Measurements from ENCODE around the gene CPXM1. TPM values are rescaled to one million over a fixed set of nuclear protein-coding genes. Genes with fewer than 3 reads are reported as not detected.

The CPXM1 gene
- total RNA-seq, 1 experiment from 2014 or later, result not detected

DNA sequence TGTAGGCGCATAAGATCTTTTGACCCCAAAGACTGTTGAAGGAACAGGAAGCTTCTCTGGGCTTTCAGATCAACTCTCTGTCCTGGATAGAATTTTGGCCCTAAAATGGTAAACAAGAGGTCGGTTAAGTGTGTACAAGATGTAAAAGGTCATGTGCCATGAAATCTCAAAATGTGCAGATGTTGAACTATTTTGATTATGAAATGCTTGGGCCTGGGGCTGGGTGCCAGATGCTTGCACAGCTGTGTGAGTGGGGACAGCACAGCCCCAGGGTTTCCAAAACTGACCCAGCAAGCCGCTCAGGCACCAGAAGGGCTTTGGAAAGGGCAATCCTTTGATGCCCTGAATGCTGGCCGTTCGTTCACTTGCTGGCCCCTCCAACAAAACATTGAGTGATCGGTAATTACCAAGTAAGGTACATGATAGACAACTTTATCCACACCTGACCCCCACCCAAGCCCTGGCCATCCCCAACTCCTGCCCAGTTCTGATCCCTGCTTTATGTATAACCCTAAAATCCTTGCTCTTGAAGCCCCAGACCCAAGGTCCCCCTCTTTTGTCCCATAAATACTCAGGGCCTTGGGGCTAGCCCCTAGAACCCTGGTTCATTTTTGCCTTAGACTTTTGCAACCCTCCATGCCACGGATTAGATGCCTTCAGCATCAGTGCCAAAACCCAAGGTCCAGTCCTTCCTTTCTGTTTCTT, 17.6 kb upstream of the CPXM1 start:
- TF ChIP-seq, protein P1, sequence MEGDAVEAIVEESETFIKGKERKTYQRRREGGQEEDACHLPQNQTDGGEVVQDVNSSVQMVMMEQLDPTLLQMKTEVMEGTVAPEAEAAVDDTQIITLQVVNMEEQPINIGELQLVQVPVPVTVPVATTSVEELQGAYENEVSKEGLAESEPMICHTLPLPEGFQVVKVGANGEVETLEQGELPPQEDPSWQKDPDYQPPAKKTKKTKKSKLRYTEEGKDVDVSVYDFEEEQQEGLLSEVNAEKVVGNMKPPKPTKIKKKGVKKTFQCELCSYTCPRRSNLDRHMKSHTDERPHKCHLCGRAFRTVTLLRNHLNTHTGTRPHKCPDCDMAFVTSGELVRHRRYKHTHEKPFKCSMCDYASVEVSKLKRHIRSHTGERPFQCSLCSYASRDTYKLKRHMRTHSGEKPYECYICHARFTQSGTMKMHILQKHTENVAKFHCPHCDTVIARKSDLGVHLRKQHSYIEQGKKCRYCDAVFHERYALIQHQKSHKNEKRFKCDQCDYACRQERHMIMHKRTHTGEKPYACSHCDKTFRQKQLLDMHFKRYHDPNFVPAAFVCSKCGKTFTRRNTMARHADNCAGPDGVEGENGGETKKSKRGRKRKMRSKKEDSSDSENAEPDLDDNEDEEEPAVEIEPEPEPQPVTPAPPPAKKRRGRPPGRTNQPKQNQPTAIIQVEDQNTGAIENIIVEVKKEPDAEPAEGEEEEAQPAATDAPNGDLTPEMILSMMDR (conservative IDR thresholded peaks at IDR 0.05; ENCODE audit: low read depth, low read length), result no peak
- no peak for TF ChIP-seq EZH2 (IDR thresholded peaks at IDR 0.05; ENCODE audit: low read length, unreplicated experiment)
- TF ChIP-seq EZH2phosphoT487 (IDR thresholded peaks at IDR 0.05; ENCODE audit: borderline replicate concordance, low read length), result no peak
- Histone ChIP-seq H3F3A (ENCODE audit: low read length, unreplicated experiment) (no peaks in the 10 kb centered on the region), H3K9me2 (replicated peaks; ENCODE audit: low read length) (no peaks in the 10 kb centered on the region), H3K27ac (ENCODE audit: low read length) (no peak overlapping the region), H3K9ac (ENCODE audit: low read length) (no peak overlapping the region), H3K79me2 (ENCODE audit: low read length) (no peaks in the 10 kb centered on the region), H3K4me3 (ENCODE audit: low read length) (no peak overlapping the region), H2AFZ (ENCODE audit: low read length) (no peak overlapping the region), H3K4me1 (ENCODE audit: insufficient read depth, low read length) (peaks cover 19% of the 10 kb centered on the region), H3K4me2 (ENCODE audit: low read length) (no peak overlapping the region), H3K9me3 (ENCODE audit: low read length) (no peaks in the 10 kb centered on the region), H4K20me1 (ENCODE audit: low read length) (no peaks in the 10 kb centered on the region), H3K27me3 (ENCODE audit: low read length) (peaks cover 3% of the 10 kb centered on the region; the same call in 1 of the 2 replicates), H3K36me3 (ENCODE audit: low read depth, low read length) (no peaks in the 10 kb centered on the region)
- POLR2A ChIA-PET (ENCODE audit: unreplicated experiment), result no interaction called here
- ATAC-seq, result no peak
- DNase-seq, result no peak
- CTCF ChIA-PET, result no interaction called here
- no TSS peak for BruUV-seq (replicated peaks)
- intact Hi-C loops (cut with micrococcal nuclease), result no loop called here

DNA sequence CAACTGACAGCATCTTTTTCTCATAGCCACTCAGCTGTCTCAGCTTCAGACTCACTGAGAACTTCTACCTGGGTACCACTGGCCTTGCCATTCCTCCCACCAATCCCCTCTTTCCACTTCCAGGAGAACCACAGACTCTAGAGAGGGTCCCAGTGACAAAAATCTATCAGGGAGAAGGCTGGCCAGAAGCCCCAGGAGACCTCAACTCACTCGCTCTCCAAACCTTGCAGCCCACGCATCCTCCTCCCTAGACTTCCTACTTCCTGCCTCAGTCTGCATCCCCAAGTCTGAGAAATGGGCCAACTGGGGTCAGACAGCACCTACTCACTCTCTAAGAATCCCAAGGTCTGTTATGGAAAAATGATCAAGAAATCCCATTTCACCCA, 16.9 kb upstream of the CPXM1 start:
- Histone ChIP-seq H3K9me3 (ENCODE audit: low read length) (no peaks in the 10 kb centered on the region), H4K20me1 (ENCODE audit: low read length) (no peaks in the 10 kb centered on the region), H3K27ac (ENCODE audit: low read length) (no peak overlapping the region), H3K27me3 (ENCODE audit: low read length) (peaks cover 3% of the 10 kb centered on the region; the same call in 1 of the 2 replicates), H3K4me2 (ENCODE audit: low read length) (no peak overlapping the region), H3K9me2 (replicated peaks; ENCODE audit: low read length) (no peaks in the 10 kb centered on the region), H3K9ac (ENCODE audit: low read length) (no peak overlapping the region), H3F3A (ENCODE audit: low read length, unreplicated experiment) (no peaks in the 10 kb centered on the region), H3K4me1 (ENCODE audit: insufficient read depth, low read length) (peaks cover 19% of the 10 kb centered on the region), H3K4me3 (ENCODE audit: low read length) (no peak overlapping the region), H3K79me2 (ENCODE audit: low read length) (no peaks in the 10 kb centered on the region), H2AFZ (ENCODE audit: low read length) (no peak overlapping the region), H3K36me3 (ENCODE audit: low read depth, low read length) (no peaks in the 10 kb centered on the region)
- no peak for DNase-seq
- TF ChIP-seq, protein P1 (conservative IDR thresholded peaks at IDR 0.05; ENCODE audit: low read depth, low read length), result no peak
- no peak for TF ChIP-seq EZH2phosphoT487 (IDR thresholded peaks at IDR 0.05; ENCODE audit: borderline replicate concordance, low read length)
- TF ChIP-seq EZH2 (IDR thresholded peaks at IDR 0.05; ENCODE audit: low read length, unreplicated experiment), result no peak
- ATAC-seq, result no peak
- ChIA-PET CTCF (no interaction called here), POLR2A (ENCODE audit: unreplicated experiment) (no interaction called here)
- BruUV-seq (replicated peaks), result no TSS peak
- intact Hi-C loops (cut with micrococcal nuclease), result no loop called here

DNA sequence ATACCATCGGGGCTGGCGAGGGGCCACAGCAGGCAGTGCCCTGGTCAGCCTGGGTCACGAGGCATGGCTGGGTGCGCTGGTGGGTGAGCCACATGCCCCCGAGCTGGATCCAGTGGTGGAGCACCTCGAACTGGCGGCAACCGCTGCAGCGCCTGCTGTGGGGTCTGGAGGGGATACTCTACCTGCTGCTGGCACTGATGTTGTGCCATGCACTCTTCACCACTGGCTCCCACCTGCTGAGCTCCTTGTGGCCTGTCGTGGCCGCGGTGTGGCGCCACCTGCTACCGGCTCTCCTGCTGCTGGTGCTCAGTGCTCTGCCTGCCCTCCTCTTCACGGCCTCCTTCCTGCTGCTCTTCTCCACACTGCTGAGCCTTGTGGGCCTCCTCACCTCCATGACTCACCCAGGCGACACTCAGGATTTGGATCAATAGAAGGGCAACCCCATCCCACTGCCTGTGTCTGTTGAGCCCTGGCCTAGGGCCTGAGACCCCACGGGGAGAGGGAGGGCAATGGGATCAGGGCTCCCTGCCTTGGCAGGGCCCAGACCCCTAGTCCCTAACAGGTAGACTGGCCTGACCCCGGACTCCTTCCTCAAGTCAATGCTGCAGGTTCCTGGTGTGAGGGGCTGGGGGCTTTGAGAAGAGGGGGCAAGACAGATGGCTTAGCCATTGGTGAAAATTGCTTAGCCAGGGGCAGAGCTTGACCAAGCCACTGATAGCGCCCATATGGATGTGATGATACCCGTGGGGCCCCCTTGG, 16.3 kb upstream of the CPXM1 start:
- DNase-seq (no peak), ATAC-seq (no peak)
- Histone ChIP-seq H3K4me1 (ENCODE audit: insufficient read depth, low read length) (peaks cover 19% of the 10 kb centered on the region), H4K20me1 (ENCODE audit: low read length) (no peaks in the 10 kb centered on the region), H3K27ac (ENCODE audit: low read length) (no peak overlapping the region), H3K27me3 (ENCODE audit: low read length) (no peaks in the 10 kb centered on the region), H2AFZ (ENCODE audit: low read length) (no peak overlapping the region), H3K4me2 (ENCODE audit: low read length) (no peak overlapping the region), H3K36me3 (ENCODE audit: low read depth, low read length) (no peaks in the 10 kb centered on the region), H3K9me3 (ENCODE audit: low read length) (no peaks in the 10 kb centered on the region), H3K9me2 (replicated peaks; ENCODE audit: low read length) (no peaks in the 10 kb centered on the region), H3K9ac (ENCODE audit: low read length) (no peak overlapping the region), H3F3A (ENCODE audit: low read length, unreplicated experiment) (no peaks in the 10 kb centered on the region), H3K4me3 (ENCODE audit: low read length) (no peak overlapping the region), H3K79me2 (ENCODE audit: low read length) (no peaks in the 10 kb centered on the region)
- intact Hi-C loops (cut with micrococcal nuclease), result no loop called here
- no TSS peak for BruUV-seq (replicated peaks)
- ChIA-PET CTCF (no interaction called here), POLR2A (ENCODE audit: unreplicated experiment) (no interaction called here)
- TF ChIP-seq, protein P1 (conservative IDR thresholded peaks at IDR 0.05; ENCODE audit: low read depth, low read length), result no peak
